Activated CD8-positive, alpha-beta T cell treated with anti-CD3 and anti-CD28 coated beads, Interleukin-2, amount 10 ng/mL, durations not matched to agents 7 days and 5 days (primary cell): ENCODE results near the gene NFXL1. TPM values are rescaled to one million over a fixed set of nuclear protein-coding genes. Genes with fewer than 3 reads are reported as not detected.

ENCODE experiments used
- ATAC-seq: fragments of 150-1000 bp; cut with Tn5 transposase; one replicate; pipeline ENCODE4 v1.10.0; 2021; ENCODE audit warnings: moderate library complexity
- CTCF ChIA-PET: fragments of 350-600 bp; sonication (Branson Sonifier 250); formaldehyde crosslinking; loops from one replicate; lab custom pipeline; 2021; ENCODE audit warnings: antibody characterized with exemption; lab: Charles Lee
- POLR2A ChIA-PET: fragments of 350-600 bp; sonication (Branson Sonifier 250); formaldehyde crosslinking; loops from one replicate; lab custom pipeline; 2021; ENCODE audit warnings: antibody characterized with exemption; lab: Charles Lee
- DNase-seq: peaks from one replicate; pipeline ENCODE4 v3.0.0-alpha.2; 2020
- H3K27ac Mint-ChIP-seq: one replicate; pipeline ENCODE4 v1.8.0; 2021; ENCODE audit warnings: mild to moderate bottlenecking, mixed read lengths
- H3K27me3 Mint-ChIP-seq: one replicate; pipeline ENCODE4 v1.8.0; 2021; ENCODE audit warnings: low read depth, mixed read lengths
- H3K36me3 Mint-ChIP-seq: one replicate; pipeline ENCODE4 v1.8.0; 2021; ENCODE audit warnings: low read depth, mixed read lengths
- H3K4me1 Mint-ChIP-seq: one replicate; pipeline ENCODE4 v1.8.0; 2021; ENCODE audit warnings: low read depth, mixed read lengths
- H3K4me3 Mint-ChIP-seq: one replicate; pipeline ENCODE4 v1.8.0; 2021; ENCODE audit warnings: mild to moderate bottlenecking, mixed read lengths
- H3K9me3 Mint-ChIP-seq: one replicate; pipeline ENCODE4 v1.8.0; 2022; ENCODE audit warnings: mixed read lengths; ENCODE audit not compliant: insufficient read depth
- total RNA-seq, 2 experiments: library from RNA; stranded (reverse); gene quantifications; one replicate each; pipeline ENCODE4 v1.2.3, GENCODE V29; 2021

The NFXL1 gene
- 10 to 100 TPM in 1 of 2 experiments, 1 to 10 TPM in 1; 9.5 to 10.6 TPM for total RNA-seq

DNA sequence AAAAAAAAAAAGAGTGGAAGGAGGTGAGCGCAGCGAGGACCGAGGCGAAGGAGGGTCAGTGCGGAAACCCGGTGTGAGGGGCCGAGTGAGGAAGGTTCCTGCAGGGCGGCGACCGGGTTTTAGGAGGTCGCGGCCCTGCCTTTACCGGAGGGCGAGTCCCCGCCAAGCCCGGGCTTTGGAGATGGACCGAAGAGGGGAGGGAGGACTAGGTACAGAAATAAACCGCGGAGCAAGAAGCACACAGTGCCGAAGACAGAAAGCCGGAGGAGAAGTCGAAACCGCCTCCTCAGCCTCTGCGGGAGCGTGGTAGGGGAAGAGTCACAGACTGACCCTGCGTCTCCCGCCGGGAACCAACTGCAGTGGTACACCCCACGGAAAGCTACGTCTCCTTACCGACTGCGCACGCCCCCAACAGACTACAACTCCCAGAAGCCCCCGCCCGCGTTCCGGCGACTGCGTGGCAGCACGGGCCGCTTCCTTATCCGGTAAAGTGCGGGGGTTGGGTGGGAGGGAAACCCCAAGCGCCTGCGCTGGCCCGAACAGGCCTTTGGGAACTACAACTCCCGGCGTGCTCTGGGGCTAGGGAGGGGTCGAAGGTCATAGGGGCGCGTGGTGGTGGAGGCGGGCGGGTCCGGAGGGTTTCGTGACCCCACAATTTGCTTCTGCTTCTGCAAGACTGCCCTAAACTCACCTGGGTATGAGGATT is at the start of gene NFXL1:
Gene NFXL1, minus strand, starts transcription at position 364 of the 706 bp plus-strand sequence. CDS start 380 bp downstream, outside the sequence.
- peak; percentile 99 for ATAC-seq
- Mint-ChIP-seq H3K36me3 (peaks cover 20% of the 10 kb centered on the region), H3K27ac (peak within 1 kb of the TSS; percentile 94), H3K4me3 (peak within 1 kb of the TSS; percentile 93), H3K27me3 (peaks cover 4% of the 10 kb centered on the region), H3K9me3 (no peaks in the 10 kb centered on the region), H3K4me1 (peaks cover 37% of the 10 kb centered on the region)
- peak; percentile 97 for DNase-seq
- ChIA-PET CTCF (interaction anchor here (0.7 to 2.9 kb wide), 3 partner anchors 11 to 19 kb away, joined by 3 to 9 read pairs (median 4); no protein-coding TSS in a partner anchor), POLR2A (interaction anchor here (1.3 kb wide), 1 partner anchor 427 kb away, joined by 3 read pairs; the partner anchor contains the start of gene SLAIN2)

GRCh38 chr4:47954677-47955076 is 40.3 kb upstream of the NFXL1 start:
- no peak overlapping the region for H3K4me3 Mint-ChIP-seq
- POLR2A ChIA-PET = no interaction called here
- DNase-seq (no peak), ATAC-seq (no peak)
- no peaks in the 10 kb centered on the region for H3K4me1 Mint-ChIP-seq
- H3K27me3 Mint-ChIP-seq = no peaks in the 10 kb centered on the region
- no peak overlapping the region for H3K27ac Mint-ChIP-seq
- CTCF ChIA-PET = no interaction called here
- H3K9me3 Mint-ChIP-seq = no peaks in the 10 kb centered on the region
- no peaks in the 10 kb centered on the region for H3K36me3 Mint-ChIP-seq

DNA sequence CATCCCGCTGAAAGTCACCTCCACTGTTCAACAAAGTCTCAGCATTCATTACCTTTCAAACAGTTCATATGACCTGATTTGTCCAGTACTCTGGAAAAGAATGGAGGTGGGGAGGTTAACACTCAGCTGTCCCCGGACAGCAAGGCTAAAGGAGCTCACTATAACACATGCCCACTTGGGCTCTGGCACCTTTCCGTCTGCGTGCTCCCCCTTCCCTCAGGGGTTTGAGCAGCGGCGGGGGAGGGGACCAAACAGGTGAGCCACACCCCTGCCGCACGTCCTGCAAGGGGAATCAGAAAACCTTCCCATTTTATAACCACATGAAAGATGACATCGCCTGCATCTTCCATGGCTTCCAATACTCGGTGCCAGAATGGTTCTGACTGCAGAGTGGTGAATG is 39.9 kb upstream of the NFXL1 start:
- Mint-ChIP-seq H3K36me3 (no peaks in the 10 kb centered on the region), H3K27me3 (no peaks in the 10 kb centered on the region), H3K4me1 (no peaks in the 10 kb centered on the region), H3K27ac (no peak overlapping the region), H3K4me3 (no peak overlapping the region), H3K9me3 (no peaks in the 10 kb centered on the region)
- DNase-seq (no peak), ATAC-seq (no peak)
- ChIA-PET CTCF (no interaction called here), POLR2A (no interaction called here)

- no peaks in the 10 kb centered on the region for H3K27me3 Mint-ChIP-seq
- ChIA-PET CTCF (interaction anchor here (0.7 kb wide), 1 partner anchor 10 kb away, joined by 3 read pairs; no protein-coding TSS in a partner anchor), POLR2A (no interaction called here)
- DNase-seq (no peak), ATAC-seq (no peak)
- H3K4me1 Mint-ChIP-seq = no peaks in the 10 kb centered on the region
- H3K9me3 Mint-ChIP-seq = no peaks in the 10 kb centered on the region
- no peak overlapping the region for H3K4me3 Mint-ChIP-seq
- H3K27ac Mint-ChIP-seq = no peak overlapping the region
- no peaks in the 10 kb centered on the region for H3K36me3 Mint-ChIP-seq
These were observed 31.7 kb upstream of the NFXL1 start for GRCh38 chr4:47945930-47946726.

- ChIA-PET POLR2A (interaction anchor here (0.5 kb wide), 1 partner anchor 274 kb away, joined by 3 read pairs; no protein-coding TSS in a partner anchor), CTCF (no interaction called here)
- no peaks in the 10 kb centered on the region for H3K36me3 Mint-ChIP-seq
- no peak for DNase-seq
- no peak overlapping the region for H3K4me3 Mint-ChIP-seq
- no peaks in the 10 kb centered on the region for H3K9me3 Mint-ChIP-seq
- no peak overlapping the region for H3K27ac Mint-ChIP-seq
- no peak for ATAC-seq
- no peaks in the 10 kb centered on the region for H3K4me1 Mint-ChIP-seq
- H3K27me3 Mint-ChIP-seq = peaks cover 2% of the 10 kb centered on the region
These were observed 27.9 kb upstream of the NFXL1 start for GRCh38 chr4:47942081-47942819.

DNA sequence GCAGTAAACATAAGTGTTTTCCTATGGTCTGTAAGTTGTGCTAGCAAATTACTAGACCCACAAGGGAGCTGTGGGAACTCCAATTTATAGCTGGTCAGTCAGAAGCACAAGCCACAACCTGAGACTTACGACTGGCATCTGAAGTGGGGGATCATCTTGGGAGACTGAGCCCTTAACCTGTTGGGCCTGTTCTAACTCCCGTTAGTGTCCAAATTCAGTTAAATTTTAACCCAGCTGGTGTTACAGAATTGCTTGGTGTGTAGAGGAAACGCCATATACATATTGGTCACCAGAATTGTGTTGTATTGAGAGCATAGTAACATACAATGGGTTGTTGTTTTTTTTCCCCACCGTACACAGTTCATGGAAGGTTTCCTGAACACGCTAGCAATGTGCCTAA is 25.1 kb upstream of the NFXL1 start:
- Mint-ChIP-seq H3K36me3 (no peaks in the 10 kb centered on the region), H3K27me3 (peaks cover 8% of the 10 kb centered on the region), H3K4me1 (no peaks in the 10 kb centered on the region), H3K27ac (no peak overlapping the region), H3K9me3 (no peaks in the 10 kb centered on the region), H3K4me3 (no peak overlapping the region)
- ATAC-seq = no peak
- no peak for DNase-seq
- ChIA-PET POLR2A (no interaction called here), CTCF (interaction anchor here (1.1 kb wide), 1 partner anchor 94 kb away, joined by 3 read pairs; no protein-coding TSS in a partner anchor)

GRCh38 chr4:47936336-47936735 is 22.0 kb upstream of the NFXL1 start:
- Mint-ChIP-seq H3K4me1 (no peaks in the 10 kb centered on the region), H3K9me3 (no peaks in the 10 kb centered on the region), H3K27me3 (peaks cover 8% of the 10 kb centered on the region), H3K4me3 (no peak overlapping the region), H3K36me3 (no peaks in the 10 kb centered on the region), H3K27ac (no peak overlapping the region)
- ChIA-PET POLR2A (no interaction called here), CTCF (interaction anchor here (0.6 kb wide), 1 partner anchor 10 kb away, joined by 3 read pairs; no protein-coding TSS in a partner anchor)
- ATAC-seq (no peak), DNase-seq (no peak)

DNA sequence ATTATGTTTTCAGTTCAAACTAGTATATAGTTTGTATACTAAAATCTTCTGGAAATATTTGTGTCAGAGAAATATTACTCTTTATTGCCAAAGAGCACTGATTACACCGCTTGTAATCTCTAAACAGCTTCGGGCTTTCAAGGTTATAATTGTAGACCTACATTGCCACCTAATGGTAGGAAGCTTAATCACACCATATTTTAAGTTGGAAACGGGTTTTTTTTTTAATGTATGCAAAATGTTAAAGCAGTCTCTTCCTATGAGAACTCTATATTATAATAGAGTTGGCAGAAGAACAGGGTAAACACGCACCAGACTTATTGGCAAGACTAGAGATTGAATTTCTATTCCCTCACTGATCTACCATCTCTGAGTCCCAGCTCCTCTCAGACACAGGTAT is 19.5 kb upstream of the NFXL1 start:
- Mint-ChIP-seq H3K27me3 (peaks cover 6% of the 10 kb centered on the region), H3K4me3 (no peak overlapping the region), H3K27ac (no peak overlapping the region), H3K36me3 (no peaks in the 10 kb centered on the region), H3K4me1 (no peaks in the 10 kb centered on the region), H3K9me3 (no peaks in the 10 kb centered on the region)
- DNase-seq (no peak), ATAC-seq (no peak)
- CTCF ChIA-PET = interaction anchor here (0.7 to 2.9 kb wide), 20 partner anchors 13 to 265 kb away, joined by 3 to 33 read pairs (median 4); partner anchors contain the start of genes CORIN and NFXL1
- POLR2A ChIA-PET = interaction anchor here (0.6 kb wide), 1 partner anchor 199 kb away, joined by 3 read pairs; no protein-coding TSS in a partner anchor

DNA sequence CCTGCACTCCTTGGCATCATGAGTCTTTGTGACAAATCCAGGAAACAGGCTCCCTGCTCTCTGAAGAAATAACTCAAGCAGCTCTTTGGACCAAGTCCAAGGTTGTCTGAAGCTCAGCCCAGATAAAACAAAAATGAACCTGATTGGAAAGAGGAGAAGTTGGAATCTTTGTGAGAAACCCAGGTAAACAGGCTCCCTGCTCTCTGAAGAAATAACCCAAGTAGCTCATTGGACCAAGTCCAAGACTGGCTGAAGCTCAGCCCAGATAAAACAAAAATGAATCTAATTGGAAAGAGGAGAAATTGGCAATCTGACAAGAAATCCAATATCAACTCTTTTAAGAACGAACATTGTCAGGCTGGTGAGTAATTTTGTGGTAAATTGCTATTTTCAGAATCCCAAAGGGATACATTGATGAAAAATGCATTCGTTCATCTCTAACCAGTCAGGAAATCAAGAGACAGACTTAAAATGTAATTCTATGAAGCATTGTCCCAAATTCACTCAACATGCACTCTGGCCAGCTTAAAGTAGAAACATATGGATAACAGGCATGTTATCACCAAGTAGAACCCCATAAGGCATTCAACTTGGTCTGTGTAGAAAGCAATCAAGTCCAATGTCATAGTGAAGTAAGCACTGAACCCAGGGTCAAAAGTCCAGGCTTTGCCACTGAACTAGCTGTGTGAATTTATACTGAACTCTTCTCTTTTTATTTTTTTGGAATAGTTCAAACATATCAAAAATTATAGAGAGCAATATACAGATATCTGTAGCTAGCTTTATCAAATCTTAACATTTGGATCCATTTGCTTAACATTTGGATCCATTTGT is 16.8 kb upstream of the NFXL1 start:
- CTCF ChIA-PET = interaction anchor here (0.9 to 1.6 kb wide), 6 partner anchors 16 to 262 kb away, joined by 3 to 5 read pairs (median 4); partner anchors contain the start of gene NFXL1
- Mint-ChIP-seq H3K4me3 (no peak overlapping the region), H3K9me3 (no peaks in the 10 kb centered on the region), H3K27me3 (peaks cover 15% of the 10 kb centered on the region), H3K36me3 (no peaks in the 10 kb centered on the region), H3K27ac (no peak overlapping the region), H3K4me1 (peaks cover 7% of the 10 kb centered on the region)
- DNase-seq (no peak), ATAC-seq (no peak)
- POLR2A ChIA-PET = no interaction called here

DNA sequence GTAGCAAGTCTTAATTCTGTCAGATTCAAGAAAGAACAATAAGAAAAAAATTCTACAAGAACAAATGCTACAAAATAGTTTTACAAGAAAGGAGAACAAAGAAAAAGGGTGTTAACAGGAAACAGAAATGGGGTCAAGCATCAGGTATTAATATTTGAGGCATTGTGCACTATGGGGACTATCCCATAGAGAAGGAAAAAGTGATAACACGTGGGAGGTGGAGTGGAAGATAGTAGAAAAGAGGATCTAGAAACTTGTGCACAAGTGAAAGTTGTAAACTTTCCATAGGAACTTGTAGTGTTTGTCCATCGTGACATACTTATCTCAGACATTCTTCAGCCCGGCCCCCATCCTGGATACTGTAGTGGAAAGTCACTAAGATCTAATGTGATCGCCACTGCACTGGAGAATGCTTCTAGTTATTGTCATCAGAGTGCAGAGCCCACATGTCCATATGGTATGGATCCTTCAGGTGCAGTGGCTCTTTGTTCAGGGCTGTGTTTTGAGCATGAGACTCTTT is 15.4 kb upstream of the NFXL1 start:
- H3K27ac Mint-ChIP-seq = no peak overlapping the region
- H3K27me3 Mint-ChIP-seq = peaks cover 15% of the 10 kb centered on the region
- no peak overlapping the region for H3K4me3 Mint-ChIP-seq
- ATAC-seq = no peak
- no peaks in the 10 kb centered on the region for H3K36me3 Mint-ChIP-seq
- no peak for DNase-seq
- peaks cover 7% of the 10 kb centered on the region for H3K4me1 Mint-ChIP-seq
- ChIA-PET POLR2A (interaction anchor here (0.6 kb wide), 1 partner anchor 242 kb away, joined by 3 read pairs; no protein-coding TSS in a partner anchor), CTCF (no interaction called here)
- H3K9me3 Mint-ChIP-seq = no peaks in the 10 kb centered on the region
